NCI-H2171 treated with DMSO at 0.1 percent for 48 hours (cell line): Measurements from ENCODE around the gene PKN1.
A peak's percentile ranks its signal among the peaks of the same experiment; 100 is the strongest.
"Not testable (repeated sequence)": the region's sequence is repeated elsewhere in the genome, so short reads cannot be mapped to it uniquely, and the experiment has no call there.

ENCODE experiments used
- DNase-seq: peaks from one replicate; lab custom pipeline; 2025; lab: John Stamatoyannopoulos, UW

PKN1 gene

GRCh38 chr19:14430712-14431111 is 2.4 kb upstream of the PKN1 start:
- no peak for DNase-seq

DNA sequence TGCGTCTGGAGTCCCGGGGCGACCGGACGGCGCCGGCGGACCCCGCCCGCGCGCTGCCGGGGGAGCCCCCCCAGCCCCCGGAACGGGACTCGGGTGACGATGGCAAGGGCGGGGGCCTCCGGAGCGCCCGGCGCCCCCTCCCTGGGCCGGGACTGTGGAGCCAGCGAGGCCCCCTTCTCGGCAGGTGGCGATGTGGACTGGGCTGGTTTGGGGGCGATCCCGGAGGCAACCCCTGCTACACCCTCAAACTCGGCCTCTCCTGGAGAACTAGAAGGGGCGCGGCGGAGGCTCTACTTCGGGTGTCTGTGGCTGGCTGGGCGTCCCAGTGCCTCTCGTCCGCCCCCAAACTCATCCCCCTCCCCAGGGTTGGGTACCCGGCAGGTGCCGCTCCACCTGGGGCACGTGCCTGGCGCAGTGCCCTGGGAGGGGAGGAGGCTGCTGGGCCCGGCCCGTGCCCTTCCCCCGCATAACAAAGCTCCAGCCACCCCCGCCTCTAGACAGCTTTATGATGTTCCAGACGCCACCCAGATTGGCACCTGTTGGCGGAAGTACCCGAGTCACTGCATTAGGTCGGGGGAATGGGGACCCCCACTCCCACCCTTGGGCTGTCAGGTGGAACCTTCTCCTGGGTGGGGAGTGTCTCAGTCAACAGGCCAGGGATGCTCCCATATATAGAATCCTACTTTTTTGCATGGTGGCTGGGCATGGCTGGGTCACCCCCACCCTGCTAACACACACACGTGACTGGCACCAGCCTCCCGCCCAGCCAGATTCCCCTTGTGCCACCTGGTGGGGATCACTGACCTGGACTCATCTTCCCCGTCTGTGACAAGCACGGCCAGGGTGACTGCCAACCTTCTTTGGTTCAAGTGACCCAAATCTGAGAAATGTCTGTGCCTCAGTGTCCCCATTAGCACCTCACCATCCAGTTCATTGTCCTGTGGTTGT is 722 bp downstream of the PKN1 start:
- DNase-seq, result peak; percentile 64

- DNase-seq, result no peak
Measured at GRCh38 chr19:14434543-14435319, 1.6 kb downstream of the PKN1 start.

- no peak for DNase-seq
Measured at GRCh38 chr19:14435320-14436050, 2.4 kb downstream of the PKN1 start.

GRCh38 chr19:14437578-14438140 is 4.6 kb downstream of the PKN1 start:
- DNase-seq, result no peak

GRCh38 chr19:14439014-14439413 is 5.9 kb downstream of the PKN1 start:
- DNase-seq, result no peak

DNA sequence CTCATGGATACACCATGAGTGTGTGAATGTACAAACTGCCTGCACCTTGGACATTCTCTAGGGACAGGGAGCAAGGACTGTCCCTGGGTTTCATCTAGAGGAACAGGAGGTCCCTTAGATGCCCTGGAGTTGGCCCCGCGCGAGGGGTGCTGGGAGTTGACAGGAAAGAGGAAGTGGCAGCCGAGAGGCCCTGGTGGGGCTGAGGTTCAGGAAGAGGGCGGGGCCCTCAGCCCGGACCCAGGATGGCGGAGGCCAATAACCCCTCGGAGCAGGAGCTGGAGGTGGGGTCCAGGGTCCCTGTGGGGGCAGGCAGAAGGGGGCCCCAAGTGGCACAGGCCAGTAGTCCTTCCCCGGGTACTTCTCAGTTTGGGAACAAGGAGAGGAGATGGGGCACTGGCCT is 6.9 kb downstream of the PKN1 start:
- DNase-seq, result no peak

GRCh38 chr19:14441041-14441938 is 8.2 kb downstream of the PKN1 start:
- no peak for DNase-seq

DNA sequence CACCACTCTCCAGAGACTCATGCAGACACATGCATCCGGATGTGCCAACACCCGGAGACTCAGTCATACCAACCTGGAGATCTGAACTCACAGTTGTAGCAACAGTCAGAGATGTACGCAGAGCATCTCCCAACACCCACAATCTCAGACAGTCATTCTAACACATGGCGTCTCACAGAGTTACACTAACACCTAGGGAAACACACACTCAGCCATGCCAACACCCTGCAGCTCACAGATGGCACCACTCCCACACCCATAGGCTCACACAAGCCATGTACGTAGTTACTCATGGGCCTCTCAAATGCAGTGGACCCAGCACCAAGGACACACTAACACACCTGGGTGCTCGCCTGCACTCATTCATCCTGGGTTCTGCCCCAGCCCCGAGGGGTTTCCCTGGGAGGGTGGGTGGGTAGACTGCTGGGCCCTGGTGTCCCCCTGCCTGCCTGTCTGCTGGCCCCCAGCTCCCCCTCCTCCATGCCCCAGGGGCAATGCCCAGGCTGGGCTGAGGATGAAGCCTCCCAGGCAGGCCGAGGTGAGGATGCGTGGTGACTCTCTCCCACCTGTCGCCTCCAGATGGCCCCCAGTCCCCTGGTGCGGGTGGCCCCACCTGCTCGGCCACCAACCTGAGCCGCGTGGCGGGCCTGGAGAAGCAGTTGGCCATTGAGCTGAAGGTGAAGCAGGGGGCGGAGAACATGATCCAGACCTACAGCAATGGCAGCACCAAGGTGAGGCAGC is 10.0 kb downstream of the PKN1 start:
- DNase-seq, result no peak

DNA sequence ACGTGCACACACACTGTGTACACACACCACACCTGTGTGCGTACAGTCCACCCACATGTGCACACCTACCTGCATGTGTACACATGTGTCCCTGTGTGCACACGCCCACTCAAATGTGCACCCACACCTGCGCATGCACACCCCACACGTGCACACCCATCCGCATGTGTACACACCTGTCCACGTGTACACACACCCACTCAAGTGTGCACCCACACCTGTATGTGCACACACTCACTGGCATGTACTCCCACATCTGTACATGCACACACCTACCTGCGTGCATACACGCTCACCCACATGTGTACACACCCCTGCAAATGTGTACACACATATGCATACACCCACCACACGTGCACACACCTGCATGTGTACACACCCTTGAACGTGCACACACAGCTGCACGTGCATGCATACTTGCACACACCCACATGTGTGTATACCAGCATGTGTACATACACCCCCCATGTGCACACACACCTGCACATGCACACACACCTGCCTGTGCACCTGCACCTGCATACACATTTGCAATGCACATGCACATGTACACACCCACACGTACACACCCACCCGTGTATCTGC is 10.6 kb downstream of the PKN1 start:
- DNase-seq, result no peak

DNA sequence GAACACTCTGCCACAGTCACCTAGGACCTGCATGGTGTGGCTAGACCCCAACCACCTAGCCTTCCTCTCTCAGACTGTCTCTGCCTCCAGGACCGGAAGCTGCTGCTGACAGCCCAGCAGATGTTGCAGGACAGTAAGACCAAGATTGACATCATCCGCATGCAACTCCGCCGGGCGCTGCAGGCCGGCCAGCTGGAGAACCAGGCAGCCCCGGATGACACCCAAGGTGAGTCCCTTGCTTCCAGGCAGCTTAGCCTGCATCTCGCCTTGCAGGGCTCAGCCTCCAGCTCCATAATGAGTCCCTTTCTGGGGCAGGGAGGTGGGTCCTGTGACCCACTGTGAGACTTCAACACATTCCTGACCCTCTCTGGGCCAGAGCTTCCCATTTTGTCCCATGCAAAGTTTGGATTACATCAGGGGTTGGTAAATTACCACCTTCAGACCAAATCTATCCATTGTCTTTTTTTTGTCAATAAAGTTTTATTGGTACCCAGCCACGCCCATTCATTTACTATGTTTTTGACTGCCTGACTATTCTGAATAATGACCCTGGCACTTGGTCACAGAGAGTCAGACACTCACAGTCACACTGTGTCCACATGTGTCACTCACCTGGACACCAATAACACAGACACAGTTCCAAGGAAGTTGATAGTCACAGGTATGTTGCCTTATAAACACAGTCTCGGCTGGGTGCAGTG is 13.4 kb downstream of the PKN1 start:
- DNase-seq, result no peak

GRCh38 chr19:14449321-14449720 is 16.2 kb downstream of the PKN1 start:
- DNase-seq, result no peak

- no peak for DNase-seq
Measured at GRCh38 chr19:14450168-14450874, 17.2 kb downstream of the PKN1 start.

GRCh38 chr19:14450876-14451275 is 17.8 kb downstream of the PKN1 start:
- DNase-seq, result no peak

- not testable (repeated sequence) for DNase-seq
Measured at GRCh38 chr19:14452303-14452702, 19.2 kb downstream of the PKN1 start.

DNA sequence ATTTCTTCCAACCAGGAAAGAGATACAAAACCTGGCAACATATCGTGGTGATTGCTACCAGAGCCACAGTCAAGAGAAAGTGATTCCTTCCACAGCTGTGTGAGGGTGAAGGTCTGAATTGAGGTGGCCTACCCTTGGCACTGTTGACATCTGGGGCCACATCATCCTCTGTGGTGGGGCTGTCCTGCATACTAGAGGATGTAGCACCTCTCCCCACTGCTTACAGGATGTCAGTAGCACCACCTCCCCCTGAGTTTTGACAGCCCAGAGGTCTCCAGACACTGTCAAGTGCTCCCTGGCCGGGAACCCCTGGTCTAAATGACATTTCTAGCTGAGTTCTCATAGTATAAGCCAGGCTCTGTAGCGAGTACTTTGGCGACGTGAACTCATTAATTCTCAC is 26.6 kb downstream of the PKN1 start:
- no peak for DNase-seq

DNA sequence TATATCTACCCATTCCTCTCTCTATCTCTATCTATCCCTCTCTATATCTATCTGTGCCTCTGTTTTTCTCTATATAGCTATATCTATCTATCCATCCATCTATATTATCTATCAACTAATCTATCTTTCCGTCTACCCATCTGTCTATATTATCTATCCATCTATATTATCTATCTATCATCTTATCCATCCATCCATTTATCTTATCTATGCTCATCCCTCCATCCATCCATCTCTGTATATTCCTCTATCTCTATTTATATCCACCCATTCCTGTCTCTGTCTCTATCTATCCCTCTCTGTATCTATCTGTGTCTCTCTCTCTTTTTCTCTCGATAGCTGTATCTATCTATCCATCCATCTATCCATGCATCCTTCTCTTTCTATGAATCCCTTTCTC is 27.8 kb downstream of the PKN1 start:
- no peak for DNase-seq

DNA sequence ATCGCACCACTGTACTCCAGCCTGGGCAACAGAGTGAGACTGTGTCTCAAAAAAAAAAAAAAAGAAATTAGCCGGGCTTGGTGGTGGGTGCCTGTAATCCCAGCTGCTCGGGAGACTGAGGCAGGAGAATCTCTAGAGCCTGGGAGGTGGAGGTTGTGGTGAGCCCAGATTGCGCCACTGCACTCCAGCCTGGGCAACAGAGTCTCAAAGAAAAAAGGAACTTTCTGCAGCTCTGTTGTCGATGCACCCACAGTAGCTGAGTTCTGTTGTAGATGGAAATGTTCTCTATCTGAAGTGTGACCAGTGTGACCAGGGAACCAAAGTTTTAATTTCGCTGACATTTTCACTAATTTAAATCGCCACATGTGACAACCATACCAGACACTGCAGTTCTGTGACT is 29.3 kb downstream of the PKN1 start:
- DNase-seq, result not testable (repeated sequence)

DNA sequence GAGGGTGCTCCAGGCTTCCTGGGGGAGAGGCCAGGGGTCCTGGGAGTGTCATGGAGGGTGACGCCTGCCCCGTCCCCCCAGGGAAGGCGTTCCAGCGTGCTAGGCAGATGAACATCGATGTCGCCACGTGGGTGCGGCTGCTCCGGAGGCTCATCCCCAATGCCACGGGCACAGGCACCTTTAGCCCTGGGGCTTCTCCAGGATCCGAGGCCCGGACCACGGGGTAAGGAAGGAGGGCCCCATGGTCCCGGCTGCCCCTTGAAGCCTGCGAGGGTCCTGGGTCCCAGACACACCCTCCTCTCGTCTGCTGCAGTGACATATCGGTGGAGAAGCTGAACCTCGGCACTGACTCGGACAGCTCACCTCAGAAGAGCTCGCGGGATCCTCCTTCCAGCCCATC is 30.6 kb downstream of the PKN1 start:
- DNase-seq, result no peak
